HG03565 (cell line): ENCODE measurements around the gene LRRFIP1.
"Not testable (repeated sequence)": the region's sequence is repeated elsewhere in the genome, so short reads cannot be mapped to it uniquely, and the experiment has no call there.

Experiments used
- ATAC-seq: cut with Tn5 transposase; IDR thresholded peaks from one replicate; pipeline ENCODE4 v1.9.1; 2021; ENCODE audit warnings: mild to moderate bottlenecking, moderate library complexity; ENCODE audit not compliant: unreplicated experiment

The LRRFIP1 gene

DNA sequence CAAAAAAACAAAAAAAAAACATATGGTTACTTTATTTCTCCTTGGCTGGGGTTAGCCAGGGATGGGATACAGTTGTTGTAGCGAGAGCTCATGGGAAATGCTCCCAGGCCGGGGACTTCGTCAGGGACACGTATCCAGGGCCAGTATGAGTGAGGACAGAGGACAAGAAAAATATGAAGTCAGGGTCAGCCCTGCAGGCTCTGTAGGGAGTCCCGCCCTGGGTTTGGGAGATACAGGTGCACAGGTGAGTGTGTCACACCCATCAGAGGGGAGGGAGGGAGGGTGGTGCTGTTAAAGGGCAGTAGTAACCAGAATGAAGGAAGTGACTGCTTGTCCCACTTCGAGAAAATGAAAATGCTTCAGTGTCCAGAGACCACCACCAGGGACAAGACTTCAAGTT lies 115.6 kb downstream of the LRRFIP1 start:
- ATAC-seq, result no peak

DNA sequence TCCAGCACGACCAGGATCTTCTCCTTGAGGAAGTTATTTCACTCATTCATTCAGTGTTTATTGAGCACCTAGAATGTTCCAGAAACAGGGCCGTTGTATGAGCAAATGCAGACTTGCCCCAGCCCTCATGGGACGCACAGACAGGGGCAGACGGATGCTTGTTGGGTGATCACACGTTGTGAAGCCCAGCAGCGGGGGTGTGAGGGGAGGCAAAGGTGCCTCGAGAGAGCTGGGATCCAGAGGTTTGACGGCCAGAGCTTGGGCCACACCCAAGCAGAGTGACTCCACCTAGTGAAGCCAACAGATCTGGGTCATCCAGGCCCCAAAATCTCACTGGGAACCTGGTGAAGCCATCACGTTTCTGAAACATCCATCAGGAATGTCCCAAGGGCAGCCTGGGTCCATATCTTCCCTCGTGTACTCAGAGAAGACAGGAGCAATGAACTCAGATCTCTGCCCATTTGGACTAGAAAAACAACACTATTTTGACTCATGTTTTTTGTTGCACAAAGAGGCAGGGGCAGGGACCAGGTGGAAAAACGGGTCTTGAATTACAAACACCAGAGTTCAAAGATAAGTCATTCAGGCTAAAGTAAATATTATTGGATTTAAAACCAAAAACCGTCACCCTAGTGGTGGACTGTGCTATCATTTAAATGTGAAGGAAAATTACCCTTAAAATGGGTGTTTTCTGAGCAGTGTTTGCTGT lies 116.3 kb downstream of the LRRFIP1 start:
- no peak for ATAC-seq

DNA sequence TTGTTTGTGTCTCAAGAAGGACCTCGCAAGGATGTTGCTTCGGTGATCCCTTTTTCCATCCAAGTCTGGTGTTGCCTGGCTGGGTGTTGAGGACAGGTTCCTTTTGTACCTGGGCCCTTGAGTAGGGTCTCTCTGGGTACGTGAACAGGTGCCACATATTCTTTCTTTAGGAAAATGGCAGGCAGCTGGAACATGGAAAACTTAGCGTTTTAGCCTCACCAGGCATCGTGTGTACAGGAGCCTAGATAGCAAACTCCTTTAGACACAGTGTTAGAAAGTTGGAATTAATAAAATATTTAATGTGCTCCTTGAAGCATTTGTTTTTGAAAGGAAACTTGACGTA lies 116.9 kb downstream of the LRRFIP1 start:
- no peak for ATAC-seq

DNA sequence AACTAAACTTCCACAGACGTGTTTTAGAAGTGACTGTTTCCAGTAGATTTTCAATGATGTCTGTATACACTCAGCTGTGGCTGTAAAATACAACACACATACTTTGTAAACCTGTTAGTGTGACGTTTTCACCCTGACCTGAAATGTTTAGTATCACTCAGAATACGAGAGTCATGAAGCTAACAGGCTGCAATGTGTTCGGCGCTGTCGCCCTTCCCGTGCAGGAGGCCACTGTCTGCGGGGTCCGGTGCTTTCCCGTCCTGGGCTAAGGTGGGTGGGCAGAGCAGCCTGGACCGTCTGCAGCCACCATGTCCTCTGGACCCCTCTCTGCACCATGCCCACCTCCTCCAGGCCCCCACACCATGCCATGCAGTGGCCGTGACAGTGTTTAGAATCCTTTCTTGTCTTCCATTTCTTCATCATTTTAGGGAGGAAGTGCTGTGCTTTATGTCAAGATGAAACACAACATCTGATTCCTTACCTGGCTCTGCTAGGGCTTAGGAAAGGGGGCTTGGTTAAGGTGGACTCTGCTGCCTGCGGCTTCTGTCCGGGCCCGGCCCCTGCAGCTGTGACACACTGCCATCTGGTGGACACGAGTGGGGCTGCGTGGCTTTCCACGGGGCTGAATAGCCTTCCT lies 117.3 kb downstream of the LRRFIP1 start:
- ATAC-seq, result no peak

DNA sequence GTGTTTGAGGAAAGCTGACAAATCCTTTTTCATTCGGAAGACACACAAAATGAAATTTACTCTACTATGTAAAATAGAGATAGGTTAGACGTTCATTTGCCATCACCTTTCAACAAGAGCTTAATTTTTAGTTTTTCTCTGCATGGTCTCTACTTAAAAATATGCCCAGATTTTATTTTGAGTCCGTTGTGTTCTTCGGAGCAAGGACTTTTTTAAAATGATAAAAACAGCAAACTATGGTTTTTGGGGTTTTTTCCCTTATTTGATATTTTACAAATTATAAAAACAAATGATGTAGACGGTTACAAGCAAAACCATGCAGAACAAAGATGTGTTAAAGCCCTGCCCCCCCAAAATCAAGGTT lies 117.8 kb downstream of the LRRFIP1 start:
- ATAC-seq, result no peak

DNA sequence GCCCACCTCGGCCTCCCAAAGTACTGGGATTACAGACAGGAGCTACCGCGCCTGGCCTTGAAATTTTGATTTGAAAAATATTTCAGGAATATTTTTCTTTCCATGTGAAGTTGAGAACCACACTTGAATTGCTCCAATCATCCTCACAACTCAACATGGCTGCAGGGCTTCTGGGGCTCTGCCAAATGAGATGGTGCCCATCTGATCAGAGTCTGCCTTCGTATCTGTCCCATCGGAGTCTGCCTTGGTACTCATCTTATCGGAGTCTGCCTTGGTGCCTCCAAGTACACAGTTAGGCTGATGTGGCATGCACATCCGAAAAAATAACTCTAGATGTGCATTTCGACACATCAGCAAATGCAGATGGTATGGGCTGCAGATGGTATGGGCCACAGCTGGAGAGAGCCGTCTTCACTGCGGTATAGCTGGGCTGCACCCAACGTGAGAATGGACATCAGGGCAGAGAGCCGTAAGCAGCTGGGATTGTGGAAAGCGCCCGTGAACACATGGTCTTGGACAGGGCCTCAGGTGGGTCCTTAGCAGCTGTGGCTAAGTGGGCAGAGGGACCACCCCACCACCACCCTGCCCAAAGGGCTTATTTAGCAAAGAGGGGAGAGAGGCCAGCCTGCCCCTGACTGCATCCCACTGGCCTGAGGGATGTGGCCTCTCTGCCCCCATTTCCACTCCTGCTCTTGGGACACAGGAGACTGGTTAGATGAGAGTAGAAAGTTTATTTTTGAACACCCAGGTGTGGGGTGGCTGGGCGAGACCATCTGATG lies 119.1 kb downstream of the LRRFIP1 start:
- no peak for ATAC-seq

DNA sequence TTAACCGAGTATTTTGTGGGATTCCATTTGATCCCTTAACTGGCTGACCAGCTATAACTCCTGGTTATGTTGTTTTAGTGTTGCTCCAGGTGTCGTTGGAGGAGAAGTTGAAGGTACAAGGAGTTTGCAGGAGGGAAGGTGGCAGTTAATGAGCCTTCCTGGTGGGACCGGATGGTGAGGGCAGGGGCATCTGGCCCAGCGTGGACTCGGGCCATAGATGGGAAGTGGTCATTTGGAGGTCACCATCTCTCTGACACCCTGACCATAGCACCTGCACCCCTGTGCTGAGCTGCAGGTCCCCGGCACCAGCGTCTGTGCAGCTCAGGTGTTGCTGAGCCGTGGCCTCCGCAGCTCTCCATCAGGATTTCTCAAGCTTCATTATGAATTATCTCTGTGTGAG lies 119.8 kb downstream of the LRRFIP1 start:
- no peak for ATAC-seq

DNA sequence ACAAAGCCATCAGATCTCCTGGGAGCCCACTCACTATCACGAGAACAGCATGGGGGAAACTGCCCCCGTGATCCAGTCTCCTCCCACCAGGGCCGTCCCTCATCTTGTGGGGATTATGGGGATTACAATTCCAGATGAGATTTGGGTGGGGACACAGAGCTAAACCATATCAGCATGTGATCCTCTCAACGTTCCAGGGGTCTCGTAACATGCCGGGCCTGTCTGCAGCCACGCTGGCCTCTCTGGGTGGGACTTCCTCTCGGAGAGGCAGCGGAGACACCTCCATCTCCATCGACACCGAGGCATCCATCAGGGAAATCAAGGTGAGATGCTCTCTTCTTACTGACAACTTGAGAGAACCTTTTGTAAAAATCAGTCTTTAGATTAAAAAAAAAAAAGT lies 121.6 kb downstream of the LRRFIP1 start:
- ATAC-seq, result no peak

DNA sequence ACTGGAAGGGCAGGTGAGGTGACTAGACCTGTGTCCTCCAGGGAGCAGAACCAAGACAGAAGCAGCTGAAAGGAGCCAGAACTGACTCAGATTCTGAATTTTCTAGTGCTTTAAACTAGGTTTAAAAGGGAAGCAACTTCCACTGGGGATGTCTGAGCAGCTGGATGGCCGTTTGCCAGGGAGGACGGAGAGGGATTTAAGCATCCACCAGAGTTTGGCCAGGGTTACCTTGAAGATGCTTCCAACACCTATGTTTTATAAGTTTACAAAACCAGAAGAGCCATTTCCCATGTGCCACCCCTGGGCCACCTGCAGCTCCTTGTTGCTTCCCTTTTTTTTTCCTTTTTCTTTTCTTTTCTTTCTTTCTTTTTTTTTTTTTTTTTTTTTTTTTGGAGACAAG lies 122.6 kb downstream of the LRRFIP1 start:
- ATAC-seq, result no peak

DNA sequence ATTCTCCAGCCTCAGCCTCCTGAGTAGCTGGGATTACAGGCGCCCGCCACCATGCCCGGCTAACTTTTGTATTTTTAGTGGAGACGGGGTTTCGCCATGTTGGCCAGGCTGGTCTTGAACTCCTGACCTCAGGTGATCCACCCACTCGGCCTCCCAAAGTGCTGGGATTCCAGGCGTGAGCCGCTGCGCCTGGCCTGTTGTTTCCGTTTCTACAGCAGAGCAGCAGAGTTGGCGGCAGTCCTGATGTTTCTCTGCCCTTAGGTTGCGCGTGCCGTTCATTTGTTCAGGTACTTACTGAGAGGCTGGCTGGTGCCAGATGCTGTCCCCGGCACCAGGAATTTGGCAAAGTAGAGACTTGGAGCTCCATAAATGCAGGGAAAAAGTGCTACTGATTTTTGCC lies 123.1 kb downstream of the LRRFIP1 start:
- ATAC-seq, result not testable (repeated sequence)

DNA sequence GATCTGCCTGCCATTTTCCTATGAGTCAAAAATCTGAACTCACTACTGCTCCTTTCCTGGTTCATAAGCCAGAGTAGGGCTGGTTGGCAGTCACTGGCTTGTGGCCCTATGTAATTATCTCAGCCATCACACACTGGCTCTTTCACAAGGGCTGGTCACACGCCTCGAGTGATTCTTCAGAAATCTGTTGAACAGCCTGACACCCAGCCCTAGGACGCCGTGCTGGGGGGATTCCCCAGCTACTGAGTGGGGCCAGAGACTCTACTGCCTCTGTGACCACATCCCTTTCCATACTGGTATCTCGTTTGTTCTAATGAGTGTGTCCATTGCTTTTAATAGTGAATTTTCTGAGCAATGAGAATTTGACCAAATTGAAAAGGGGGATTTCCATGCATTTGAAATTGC lies 125.4 kb downstream of the LRRFIP1 start:
- peak; percentile 96 for ATAC-seq

DNA sequence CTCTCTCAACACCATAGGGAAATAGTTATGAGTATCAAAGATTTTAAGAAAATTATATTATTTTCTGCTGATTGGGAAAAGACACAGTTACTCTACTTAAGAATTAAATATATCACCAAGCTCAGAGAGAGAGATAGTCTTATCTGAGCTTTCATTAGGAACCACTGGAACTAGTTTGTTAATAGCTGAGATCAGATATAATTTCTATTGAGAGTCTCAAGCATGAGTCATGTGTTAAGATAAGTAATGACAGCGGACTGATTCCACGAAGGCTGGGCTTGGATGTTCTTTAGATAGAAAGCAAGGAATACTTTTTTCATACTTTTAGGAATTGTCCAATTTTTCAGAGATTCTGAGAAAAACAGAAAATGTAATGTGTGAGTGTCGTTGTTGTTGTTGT lies 126.8 kb downstream of the LRRFIP1 start:
- ATAC-seq, result no peak

DNA sequence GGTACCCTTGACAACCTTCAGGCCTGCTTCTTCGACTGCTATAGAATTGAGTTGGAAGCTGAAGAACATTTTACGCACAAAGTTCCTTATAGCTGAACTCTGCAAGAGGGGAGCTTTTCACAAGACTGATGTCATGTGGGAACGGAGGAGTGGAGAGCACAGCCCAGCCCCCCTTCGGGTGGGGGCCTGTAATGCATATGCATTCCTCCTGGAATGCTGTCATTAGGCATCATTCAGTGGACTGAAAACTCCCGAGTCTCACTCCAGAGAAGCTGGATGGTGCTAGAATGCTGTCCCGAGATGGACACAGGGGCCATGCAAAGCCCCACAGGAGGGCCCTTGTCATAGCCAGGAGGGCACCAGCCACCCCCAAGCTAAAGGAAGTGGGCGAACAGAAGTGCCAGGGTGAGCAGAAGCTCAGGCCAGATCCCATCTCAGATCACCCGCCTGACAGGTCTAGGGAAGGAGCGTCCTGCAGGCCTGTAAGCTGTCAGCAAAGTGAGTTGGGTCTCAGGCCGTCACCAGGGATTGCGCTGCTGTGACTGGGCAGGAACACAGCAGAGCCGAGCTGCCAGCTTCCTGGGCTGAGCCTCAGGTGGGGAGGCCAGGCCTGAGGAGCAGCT lies 127.3 kb downstream of the LRRFIP1 start:
- ATAC-seq, result no peak

DNA sequence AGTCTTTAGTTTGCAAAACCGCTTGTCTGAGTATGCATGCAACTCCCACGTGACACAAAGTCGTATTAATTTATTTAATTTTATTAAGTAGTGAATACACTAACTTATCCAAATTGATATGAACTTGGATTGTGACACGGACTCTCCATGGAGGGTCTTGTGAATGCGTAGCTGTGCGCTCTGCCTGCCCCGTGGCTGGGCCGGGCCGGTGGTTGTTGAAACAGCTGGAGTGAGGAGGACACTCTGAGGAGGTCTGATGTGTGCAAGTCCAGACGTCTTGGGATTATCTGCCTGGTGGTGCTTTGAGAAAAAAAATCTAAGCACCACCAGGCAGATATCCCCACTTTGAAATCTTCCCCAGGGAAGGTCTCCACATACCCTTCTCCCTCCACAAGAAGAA lies 130.2 kb downstream of the LRRFIP1 start:
- no peak for ATAC-seq

DNA sequence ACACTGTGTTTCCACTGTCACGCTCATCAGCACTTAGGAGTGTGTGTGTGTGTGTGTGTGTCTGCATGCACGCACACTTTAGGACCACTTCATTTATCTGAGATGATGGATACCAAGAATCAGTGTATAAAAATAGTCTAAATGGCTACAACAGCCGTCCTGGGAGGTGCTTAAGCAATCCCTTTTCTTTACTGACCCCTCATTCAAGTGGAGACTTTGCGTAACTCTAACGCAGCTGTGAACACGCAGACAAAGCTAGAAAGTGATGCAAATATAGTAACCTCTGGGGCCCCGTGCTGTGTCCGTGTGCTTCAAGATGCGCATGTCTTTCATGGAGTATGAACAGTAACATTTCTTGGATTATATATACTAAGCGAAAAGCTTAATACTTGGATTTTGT lies 130.8 kb downstream of the LRRFIP1 start:
- no peak for ATAC-seq

DNA sequence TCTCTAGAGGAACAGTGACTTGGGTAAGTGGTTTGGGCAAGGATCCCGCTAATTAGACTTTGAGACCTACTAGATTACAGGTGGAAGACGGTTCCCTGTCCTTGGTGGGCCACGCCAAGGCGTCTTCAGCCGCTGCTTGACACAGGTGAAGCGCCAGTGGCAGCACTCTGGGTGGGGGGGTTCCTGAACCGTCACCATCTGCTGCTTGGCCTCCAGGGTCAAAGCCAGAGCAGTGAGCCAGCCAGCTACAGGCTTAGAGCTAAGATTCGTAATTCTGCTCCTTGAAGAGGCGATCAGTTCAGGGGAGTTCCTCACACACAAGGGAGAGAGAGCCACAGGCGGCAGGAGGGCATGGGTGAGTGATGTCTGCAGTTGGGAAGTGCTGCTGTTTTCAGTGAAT lies 131.8 kb downstream of the LRRFIP1 start:
- ATAC-seq, result no peak

DNA sequence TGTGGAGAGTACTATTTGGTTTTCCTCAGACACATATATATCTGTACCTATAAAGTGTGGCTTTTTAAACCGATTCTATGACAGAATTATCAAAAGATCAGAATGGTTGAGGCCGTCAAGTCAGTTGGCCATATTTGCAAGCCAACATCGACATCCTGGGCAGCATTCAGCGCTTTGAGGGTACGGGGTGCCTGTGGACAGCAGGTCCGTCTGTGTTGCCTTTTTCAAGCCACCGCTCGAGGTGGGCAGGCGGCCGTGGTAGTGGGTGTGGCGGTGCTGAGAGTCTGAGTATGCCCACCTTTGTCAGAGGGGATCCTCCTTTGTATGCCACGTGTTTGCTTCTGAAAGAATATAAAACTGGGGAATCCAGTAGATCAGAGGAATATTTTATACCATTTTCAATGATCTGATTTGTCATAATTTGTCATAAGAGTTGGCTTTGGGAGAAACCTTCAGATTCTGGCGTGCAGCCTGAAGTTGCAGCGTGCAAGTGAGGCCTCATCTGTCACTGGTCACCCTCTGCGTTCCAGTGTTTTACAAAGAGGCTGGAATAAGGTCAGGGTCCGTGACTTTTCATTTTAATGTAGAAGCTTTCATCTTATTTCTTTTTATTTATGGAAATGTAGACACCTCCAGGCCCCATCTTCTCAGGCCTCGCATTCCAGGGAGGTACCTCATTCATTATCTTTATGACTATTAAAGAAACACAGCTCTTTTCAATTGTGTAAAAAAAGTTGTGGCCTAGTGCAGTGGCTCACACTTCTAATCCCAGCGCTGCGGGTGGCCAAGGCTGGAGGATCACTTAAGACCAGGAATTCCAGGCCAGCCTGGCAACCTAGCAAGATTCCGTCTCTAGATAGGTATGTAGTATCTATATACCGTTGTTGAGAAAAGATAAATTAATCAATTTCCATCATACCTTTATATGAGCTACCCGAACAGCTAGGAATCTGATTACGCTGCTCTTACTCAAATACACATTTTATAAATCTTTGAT lies 133.4 kb downstream of the LRRFIP1 start:
- ATAC-seq, result no peak

DNA sequence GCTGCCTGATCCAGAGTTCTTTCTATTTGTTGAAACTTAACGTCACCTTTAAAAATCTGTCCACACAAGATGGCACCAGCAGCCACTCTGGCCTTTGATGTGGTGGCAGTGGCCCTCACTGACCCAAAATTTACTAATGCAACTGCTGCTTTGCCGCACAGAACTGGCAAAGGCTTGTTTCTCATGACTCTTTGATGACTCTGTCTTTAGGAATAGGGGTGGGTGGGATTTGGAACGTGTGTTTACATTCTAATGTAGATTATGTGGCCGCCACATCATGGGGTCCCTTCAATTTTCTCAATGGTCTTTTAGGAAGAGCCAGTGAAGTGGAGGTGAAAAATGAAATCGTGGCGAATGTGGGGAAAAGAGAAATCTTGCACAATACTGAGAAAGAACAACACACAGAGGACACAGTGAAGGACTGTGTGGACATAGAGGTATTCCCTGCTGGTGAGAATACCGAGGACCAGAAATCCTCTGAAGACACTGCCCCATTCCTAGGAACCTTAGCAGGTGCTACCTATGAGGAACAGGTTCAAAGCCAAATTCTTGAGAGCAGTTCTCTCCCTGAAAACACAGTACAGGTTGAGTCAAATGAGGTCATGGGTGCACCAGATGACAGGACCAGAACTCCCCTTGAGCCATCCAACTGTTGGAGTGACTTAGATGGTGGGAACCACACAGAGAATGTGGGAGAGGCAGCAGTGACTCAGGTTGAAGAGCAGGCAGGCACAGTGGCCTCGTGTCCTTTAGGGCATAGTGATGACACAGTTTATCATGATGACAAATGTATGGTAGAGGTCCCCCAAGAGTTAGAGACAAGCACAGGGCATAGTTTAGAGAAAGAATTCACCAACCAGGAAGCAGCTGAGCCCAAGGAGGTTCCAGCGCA lies 135.2 kb downstream of the LRRFIP1 start:
- not testable (repeated sequence) for ATAC-seq

DNA sequence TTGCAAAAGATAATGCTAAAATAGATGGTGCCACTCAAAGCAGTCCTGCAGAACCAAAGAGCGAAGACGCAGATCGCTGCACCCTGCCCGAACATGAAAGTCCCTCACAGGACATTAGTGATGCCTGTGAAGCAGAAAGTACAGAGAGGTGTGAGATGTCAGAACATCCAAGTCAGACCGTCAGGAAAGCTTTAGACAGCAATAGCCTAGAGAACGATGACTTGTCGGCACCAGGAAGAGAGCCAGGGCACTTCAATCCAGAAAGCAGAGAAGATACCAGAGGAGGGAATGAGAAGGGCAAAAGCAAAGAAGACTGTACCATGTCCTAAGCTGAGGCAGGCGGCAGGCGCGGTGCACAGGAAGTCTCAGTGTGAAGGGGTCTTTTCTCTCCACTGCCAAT lies 136.4 kb downstream of the LRRFIP1 start:
- no peak for ATAC-seq

DNA sequence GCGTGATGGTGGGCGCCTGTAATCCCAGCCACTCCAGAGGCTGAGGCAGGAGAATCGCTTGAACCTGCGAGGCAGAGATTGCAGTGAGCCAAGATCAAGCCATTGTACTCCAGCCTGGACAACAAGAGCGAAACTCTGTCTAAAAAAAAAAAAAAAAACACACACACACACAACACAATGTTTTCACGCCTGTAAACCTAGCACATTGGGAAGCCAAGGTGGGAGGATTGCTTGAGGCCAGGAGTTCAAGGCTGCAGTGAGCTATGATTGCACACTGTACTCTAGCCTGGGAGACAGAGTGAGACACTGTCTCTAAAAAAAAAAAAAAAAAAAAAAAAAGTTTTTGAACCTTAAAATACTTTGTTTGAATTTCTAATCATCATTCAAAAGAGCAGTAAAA lies 137.7 kb downstream of the LRRFIP1 start:
- not testable (repeated sequence) for ATAC-seq
